OCI-LY1 (cell line): Measurements from ENCODE around the gene FUT9.

ENCODE experiments used
- H2AFZ ChIP-seq: fragments of 200-600 bp; sonication (generic), shearing (Covaris generic); 2 replicates; pipeline ENCODE4 v1.6.0; 2014; ENCODE audit warnings: antibody characterized with exemption, mild to moderate bottlenecking, low read length
- H3F3A ChIP-seq: fragments of 200-600 bp; sonication (generic), shearing (Covaris generic); 2 replicates; pipeline ENCODE4 v1.6.0; 2014; ENCODE audit warnings: mild to moderate bottlenecking, antibody characterized with exemption, low read length, moderate library complexity; ENCODE audit not compliant: insufficient read depth
- H3K27ac ChIP-seq: fragments of 200-600 bp; sonication (generic); 2 replicates; pipeline ENCODE4 v1.5.1; 2014; ENCODE audit warnings: low read length, mixed run types, mild to moderate bottlenecking, low read depth; ENCODE audit not compliant: poor library complexity, severe bottlenecking
- H3K27me3 ChIP-seq: fragments of 200-600 bp; sonication (generic); 2 replicates; pipeline ENCODE4 v1.6.0; 2014; ENCODE audit warnings: antibody characterized with exemption, mild to moderate bottlenecking, low read length, moderate library complexity; ENCODE audit not compliant: insufficient read depth
- H3K36me3 ChIP-seq: fragments of 200-600 bp; sonication (generic); 2 replicates; pipeline ENCODE4 v1.6.1; 2014; ENCODE audit warnings: mild to moderate bottlenecking, antibody characterized with exemption, low read length, moderate library complexity, mixed read lengths; ENCODE audit not compliant: insufficient read depth
- H3K4me1 ChIP-seq: fragments of 200-600 bp; sonication (generic); 2 replicates; pipeline ENCODE4 v1.5.1; 2014; ENCODE audit warnings: mild to moderate bottlenecking, low read length, moderate library complexity; ENCODE audit not compliant: insufficient read depth, severe bottlenecking
- H3K4me2 ChIP-seq: fragments of 200-600 bp; sonication (generic), shearing (Covaris generic); 2 replicates; pipeline ENCODE4 v1.6.1; 2014; ENCODE audit warnings: low read length
- H3K4me3 ChIP-seq: fragments of 200-600 bp; sonication (generic); 2 replicates; pipeline ENCODE4 v1.5.1; 2014; ENCODE audit warnings: low read length, low read depth, mild to moderate bottlenecking, mixed read lengths; ENCODE audit not compliant: poor library complexity, severe bottlenecking
- H3K79me2 ChIP-seq: fragments of 200-600 bp; shearing (Covaris generic); 2 replicates; pipeline ENCODE4 v1.6.1; 2016; ENCODE audit warnings: mixed run types, low read length, mixed read lengths; ENCODE audit not compliant: insufficient read depth
- H3K9ac ChIP-seq: fragments of 200-600 bp; sonication (generic), shearing (Covaris generic); 2 replicates; pipeline ENCODE4 v1.6.1; 2014; ENCODE audit warnings: mild to moderate bottlenecking, low read length, mixed read lengths
- H3K9me2 ChIP-seq: fragments of 200-600 bp; sonication (generic), shearing (Covaris generic); 2 replicates; pipeline ENCODE4 v1.6.1; 2014; ENCODE audit warnings: low read depth, mild to moderate bottlenecking, low read length, mixed read lengths
- H3K9me3 ChIP-seq: fragments of 200-600 bp; shearing (Covaris generic); 2 replicates; pipeline ENCODE4 v1.6.1; 2014; ENCODE audit warnings: low read length, mixed read lengths
- H4K20me1 ChIP-seq: fragments of 200-600 bp; sonication (generic), shearing (Covaris generic); 2 replicates; pipeline ENCODE4 v1.6.0; 2016; ENCODE audit warnings: mild to moderate bottlenecking, low read length; ENCODE audit not compliant: insufficient read depth
- EZH2 ChIP-seq: fragments of 200-600 bp; sonication (generic), shearing (Covaris generic); IDR thresholded peaks from 2 replicates; pipeline ENCODE4 v1.8.0; 2017; ENCODE audit warnings: borderline replicate concordance, mixed run types, mild to moderate bottlenecking, antibody characterized with exemption, low read length, moderate library complexity, mixed read lengths
- TF ChIP-seq, protein P1 (sequence below): fragments of 200-600 bp; sonication (generic), shearing (Covaris generic); IDR thresholded peaks from 2 replicates; pipeline ENCODE4 v1.5.1; 2017; ENCODE audit warnings: mild to moderate bottlenecking, antibody characterized with exemption, low read length, moderate library complexity, mixed read lengths

Gene FUT9

DNA sequence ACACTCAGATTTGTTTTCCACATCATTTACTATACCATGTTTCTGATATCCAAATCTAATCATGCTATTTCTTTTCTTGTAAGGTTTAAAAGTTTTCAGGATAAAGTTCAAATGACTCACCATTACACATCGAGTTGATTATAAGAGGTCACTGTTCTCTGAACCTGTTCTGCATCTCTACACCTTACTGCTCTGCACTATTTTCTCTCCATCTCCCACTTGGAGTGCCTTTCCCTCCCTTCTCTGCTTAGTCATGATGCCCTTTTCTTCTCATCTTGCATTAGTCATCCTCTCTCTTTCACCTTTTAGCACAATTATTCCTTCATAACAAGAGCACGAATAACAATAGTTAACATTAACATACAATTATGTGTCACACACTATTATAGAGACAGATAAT, 37.5 kb upstream of the FUT9 start:
- Histone ChIP-seq H3K9me3 (no peaks in the 10 kb centered on the region), H3K27me3 (no peaks in the 10 kb centered on the region), H3K9me2 (no peaks in the 10 kb centered on the region), H3F3A (no peaks in the 10 kb centered on the region), H3K4me1 (no peaks in the 10 kb centered on the region), H3K4me3 (no peak overlapping the region), H3K27ac (no peak overlapping the region), H3K9ac (no peak overlapping the region), H2AFZ (no peak overlapping the region), H3K4me2 (no peak overlapping the region), H3K79me2 (no peaks in the 10 kb centered on the region), H3K36me3 (no peaks in the 10 kb centered on the region), H4K20me1 (no peaks in the 10 kb centered on the region)
- no peak for TF ChIP-seq EZH2
- TF ChIP-seq, protein P1, sequence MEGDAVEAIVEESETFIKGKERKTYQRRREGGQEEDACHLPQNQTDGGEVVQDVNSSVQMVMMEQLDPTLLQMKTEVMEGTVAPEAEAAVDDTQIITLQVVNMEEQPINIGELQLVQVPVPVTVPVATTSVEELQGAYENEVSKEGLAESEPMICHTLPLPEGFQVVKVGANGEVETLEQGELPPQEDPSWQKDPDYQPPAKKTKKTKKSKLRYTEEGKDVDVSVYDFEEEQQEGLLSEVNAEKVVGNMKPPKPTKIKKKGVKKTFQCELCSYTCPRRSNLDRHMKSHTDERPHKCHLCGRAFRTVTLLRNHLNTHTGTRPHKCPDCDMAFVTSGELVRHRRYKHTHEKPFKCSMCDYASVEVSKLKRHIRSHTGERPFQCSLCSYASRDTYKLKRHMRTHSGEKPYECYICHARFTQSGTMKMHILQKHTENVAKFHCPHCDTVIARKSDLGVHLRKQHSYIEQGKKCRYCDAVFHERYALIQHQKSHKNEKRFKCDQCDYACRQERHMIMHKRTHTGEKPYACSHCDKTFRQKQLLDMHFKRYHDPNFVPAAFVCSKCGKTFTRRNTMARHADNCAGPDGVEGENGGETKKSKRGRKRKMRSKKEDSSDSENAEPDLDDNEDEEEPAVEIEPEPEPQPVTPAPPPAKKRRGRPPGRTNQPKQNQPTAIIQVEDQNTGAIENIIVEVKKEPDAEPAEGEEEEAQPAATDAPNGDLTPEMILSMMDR, result no peak

DNA sequence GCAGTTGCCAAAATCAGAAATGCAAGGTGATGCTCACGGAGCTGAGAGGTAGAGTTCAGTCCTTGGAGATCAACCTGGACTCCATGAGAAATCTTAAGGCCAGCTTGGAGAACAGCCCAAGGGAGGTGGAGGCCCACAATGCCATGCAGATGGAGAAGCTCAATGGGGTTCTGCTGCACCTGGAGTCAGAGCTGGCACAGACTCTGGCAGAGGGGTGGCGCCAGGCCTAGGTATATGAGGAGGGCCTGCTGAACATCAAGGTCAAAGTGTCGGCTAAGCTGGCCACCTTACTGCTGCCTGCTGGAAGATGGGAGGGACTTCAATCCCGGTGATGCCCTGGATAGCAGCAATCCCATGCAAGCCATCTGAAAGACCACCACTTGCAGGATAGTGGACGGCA, 23.9 kb upstream of the FUT9 start:
- TF ChIP-seq EZH2, result no peak
- TF ChIP-seq, protein P1, result no peak
- no peak overlapping the region for H3K27ac ChIP-seq
- no peaks in the 10 kb centered on the region for H3K9me3 ChIP-seq
- H3K4me1 ChIP-seq, result no peaks in the 10 kb centered on the region
- no peak overlapping the region for H2AFZ ChIP-seq
- H3K36me3 ChIP-seq, result no peaks in the 10 kb centered on the region
- no peaks in the 10 kb centered on the region for H3K27me3 ChIP-seq
- no peak overlapping the region for H3K4me2 ChIP-seq
- no peak overlapping the region for H3K4me3 ChIP-seq
- no peak overlapping the region for H3K9ac ChIP-seq
- H4K20me1 ChIP-seq, result no peaks in the 10 kb centered on the region
- H3F3A ChIP-seq, result no peaks in the 10 kb centered on the region
- no peaks in the 10 kb centered on the region for H3K9me2 ChIP-seq
- no peaks in the 10 kb centered on the region for H3K79me2 ChIP-seq

DNA sequence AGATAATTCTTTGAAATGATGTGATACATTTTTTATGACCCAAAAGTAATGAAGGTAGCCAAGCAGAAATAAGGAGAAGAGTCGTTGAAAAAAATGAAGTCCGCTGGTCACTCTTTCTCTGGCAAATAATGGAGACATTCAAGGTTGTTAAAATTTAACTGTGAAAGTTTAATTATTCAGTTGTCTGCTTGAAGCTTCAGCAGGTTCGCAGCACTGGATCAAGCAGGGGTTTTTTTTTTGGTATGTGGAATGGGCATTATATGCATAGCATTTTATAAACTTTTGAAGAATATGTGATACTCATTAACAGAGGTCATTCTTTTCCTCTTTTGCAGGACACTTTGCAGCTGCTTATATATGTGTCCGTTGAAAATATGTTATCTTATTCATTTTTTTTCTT, 21.6 kb upstream of the FUT9 start:
- Histone ChIP-seq H3K9me3 (no peaks in the 10 kb centered on the region), H3K79me2 (no peaks in the 10 kb centered on the region), H3K4me2 (no peak overlapping the region), H3K4me1 (no peaks in the 10 kb centered on the region), H3K36me3 (no peaks in the 10 kb centered on the region), H3K4me3 (no peak overlapping the region), H4K20me1 (no peaks in the 10 kb centered on the region), H3K27ac (no peak overlapping the region), H3F3A (no peaks in the 10 kb centered on the region), H3K9ac (no peak overlapping the region), H2AFZ (no peak overlapping the region), H3K9me2 (no peaks in the 10 kb centered on the region), H3K27me3 (no peaks in the 10 kb centered on the region)
- no peak for TF ChIP-seq EZH2
- TF ChIP-seq, protein P1, result no peak
